ENCODE measurements around the gene PAWR. TPM values are rescaled to one million over a fixed set of nuclear protein-coding genes. Genes with fewer than 3 reads are reported as not detected.

Gene PAWR
- total and polyA plus RNA-seq, 2 of the 13 experiments (the other 11 are each of a cell fraction or from before 2014, with no cell fraction given) = 29.1 to 36.1 TPM

DNA sequence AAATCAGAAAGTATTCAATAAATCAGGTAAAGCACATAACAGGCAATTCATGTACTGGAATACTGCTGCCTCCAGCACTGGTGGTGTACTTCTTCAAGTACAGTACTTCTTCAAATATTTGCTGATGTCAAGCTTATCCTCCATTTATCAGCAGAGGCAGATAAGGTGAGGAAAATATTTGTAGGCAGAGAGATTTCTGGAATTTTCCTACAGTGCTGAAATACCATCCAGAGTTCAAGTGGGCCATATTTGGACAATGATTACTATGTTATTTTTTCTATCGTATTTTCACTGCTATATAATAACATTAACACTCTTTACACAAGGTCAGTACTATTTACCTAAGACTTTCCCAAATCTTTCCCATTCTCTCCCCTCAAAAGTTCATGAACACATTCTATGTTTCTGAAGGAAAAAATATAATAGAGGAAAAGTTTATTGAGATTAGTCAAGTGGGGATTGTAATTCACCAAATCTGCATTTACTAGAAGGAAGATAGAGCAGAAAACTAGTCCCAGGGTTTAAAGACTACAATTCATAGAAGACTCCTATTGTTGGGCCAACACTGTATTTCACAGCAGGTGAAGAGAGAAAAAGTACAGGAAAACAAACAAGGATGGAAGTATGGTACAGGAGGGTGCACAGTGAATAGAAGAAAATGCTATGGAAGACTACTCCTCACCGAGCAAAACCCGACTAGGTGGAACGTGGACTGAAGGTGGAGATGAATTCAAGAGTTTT, 141.1 kb downstream of the PAWR start (continued):
- TF ChIP-seq, protein P1, sequence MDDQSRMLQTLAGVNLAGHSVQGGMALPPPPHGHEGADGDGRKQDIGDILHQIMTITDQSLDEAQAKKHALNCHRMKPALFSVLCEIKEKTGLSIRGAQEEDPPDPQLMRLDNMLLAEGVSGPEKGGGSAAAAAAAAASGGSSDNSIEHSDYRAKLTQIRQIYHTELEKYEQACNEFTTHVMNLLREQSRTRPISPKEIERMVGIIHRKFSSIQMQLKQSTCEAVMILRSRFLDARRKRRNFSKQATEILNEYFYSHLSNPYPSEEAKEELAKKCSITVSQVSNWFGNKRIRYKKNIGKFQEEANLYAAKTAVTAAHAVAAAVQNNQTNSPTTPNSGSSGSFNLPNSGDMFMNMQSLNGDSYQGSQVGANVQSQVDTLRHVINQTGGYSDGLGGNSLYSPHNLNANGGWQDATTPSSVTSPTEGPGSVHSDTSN (CRISPR knock-in tag; IDR thresholded peaks at IDR 0.05; ENCODE audit: borderline replicate concordance) = no peak
- TF ChIP-seq SRSF1 (optimal IDR thresholded peaks at IDR 0.05; ENCODE audit: low read depth, low read length) = no peak
- TF ChIP-seq, protein P2, sequence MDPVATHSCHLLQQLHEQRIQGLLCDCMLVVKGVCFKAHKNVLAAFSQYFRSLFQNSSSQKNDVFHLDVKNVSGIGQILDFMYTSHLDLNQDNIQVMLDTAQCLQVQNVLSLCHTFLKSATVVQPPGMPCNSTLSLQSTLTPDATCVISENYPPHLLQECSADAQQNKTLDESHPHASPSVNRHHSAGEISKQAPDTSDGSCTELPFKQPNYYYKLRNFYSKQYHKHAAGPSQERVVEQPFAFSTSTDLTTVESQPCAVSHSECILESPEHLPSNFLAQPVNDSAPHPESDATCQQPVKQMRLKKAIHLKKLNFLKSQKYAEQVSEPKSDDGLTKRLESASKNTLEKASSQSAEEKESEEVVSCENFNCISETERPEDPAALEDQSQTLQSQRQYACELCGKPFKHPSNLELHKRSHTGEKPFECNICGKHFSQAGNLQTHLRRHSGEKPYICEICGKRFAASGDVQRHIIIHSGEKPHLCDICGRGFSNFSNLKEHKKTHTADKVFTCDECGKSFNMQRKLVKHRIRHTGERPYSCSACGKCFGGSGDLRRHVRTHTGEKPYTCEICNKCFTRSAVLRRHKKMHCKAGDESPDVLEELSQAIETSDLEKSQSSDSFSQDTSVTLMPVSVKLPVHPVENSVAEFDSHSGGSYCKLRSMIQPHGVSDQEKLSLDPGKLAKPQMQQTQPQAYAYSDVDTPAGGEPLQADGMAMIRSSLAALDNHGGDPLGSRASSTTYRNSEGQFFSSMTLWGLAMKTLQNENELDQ (CRISPR knock-in tag; IDR thresholded peaks at IDR 0.05; ENCODE audit: borderline replicate concordance) = no peak
- TF ChIP-seq, protein P3, sequence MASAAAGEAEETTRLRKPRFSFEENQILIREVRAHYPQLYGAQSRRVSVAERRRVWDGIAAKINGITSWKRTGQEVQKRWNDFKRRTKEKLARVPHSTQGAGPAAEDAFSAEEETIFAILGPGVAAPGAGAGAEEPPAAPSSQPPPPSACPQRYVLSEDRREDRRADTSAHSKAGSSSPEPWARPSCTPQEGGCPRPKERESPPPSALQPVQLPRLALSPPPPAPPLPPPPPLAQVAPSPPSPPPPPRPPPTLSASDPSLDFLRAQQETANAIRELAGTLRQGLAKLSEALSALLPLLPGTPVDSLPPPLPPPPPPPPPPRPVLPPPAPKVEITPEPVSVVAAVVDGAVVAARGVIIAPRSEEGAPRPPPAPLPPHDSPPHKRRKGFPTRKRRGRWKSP (CRISPR knock-in tag; IDR thresholded peaks at IDR 0.05) = no peak; the same call in 1 of the 2 replicates
- no peak for TF ChIP-seq CEBPB (IDR thresholded peaks at IDR 0.05; ENCODE audit: borderline replicate concordance, low read depth, low read length)
- TF ChIP-seq, protein P4, sequence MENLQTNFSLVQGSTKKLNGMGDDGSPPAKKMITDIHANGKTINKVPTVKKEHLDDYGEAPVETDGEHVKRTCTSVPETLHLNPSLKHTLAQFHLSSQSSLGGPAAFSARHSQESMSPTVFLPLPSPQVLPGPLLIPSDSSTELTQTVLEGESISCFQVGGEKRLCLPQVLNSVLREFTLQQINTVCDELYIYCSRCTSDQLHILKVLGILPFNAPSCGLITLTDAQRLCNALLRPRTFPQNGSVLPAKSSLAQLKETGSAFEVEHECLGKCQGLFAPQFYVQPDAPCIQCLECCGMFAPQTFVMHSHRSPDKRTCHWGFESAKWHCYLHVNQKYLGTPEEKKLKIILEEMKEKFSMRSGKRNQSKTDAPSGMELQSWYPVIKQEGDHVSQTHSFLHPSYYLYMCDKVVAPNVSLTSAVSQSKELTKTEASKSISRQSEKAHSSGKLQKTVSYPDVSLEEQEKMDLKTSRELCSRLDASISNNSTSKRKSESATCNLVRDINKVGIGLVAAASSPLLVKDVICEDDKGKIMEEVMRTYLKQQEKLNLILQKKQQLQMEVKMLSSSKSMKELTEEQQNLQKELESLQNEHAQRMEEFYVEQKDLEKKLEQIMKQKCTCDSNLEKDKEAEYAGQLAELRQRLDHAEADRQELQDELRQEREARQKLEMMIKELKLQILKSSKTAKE (CRISPR knock-in tag; IDR thresholded peaks at IDR 0.05; ENCODE audit: borderline replicate concordance) = no peak
- 0 out of 2 replicates have a peak, but pooled peaks have one; percentile 27 for TF ChIP-seq SMYD3 (CRISPR knock-in tag; IDR thresholded peaks at IDR 0.05)
- TF ChIP-seq, protein P5, sequence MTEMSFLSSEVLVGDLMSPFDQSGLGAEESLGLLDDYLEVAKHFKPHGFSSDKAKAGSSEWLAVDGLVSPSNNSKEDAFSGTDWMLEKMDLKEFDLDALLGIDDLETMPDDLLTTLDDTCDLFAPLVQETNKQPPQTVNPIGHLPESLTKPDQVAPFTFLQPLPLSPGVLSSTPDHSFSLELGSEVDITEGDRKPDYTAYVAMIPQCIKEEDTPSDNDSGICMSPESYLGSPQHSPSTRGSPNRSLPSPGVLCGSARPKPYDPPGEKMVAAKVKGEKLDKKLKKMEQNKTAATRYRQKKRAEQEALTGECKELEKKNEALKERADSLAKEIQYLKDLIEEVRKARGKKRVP (CRISPR knock-in tag; IDR thresholded peaks at IDR 0.05) = peak in 1 of 2 experiments; percentile 37; a peak in 1 of 4 replicates
- TF ChIP-seq, protein P6, sequence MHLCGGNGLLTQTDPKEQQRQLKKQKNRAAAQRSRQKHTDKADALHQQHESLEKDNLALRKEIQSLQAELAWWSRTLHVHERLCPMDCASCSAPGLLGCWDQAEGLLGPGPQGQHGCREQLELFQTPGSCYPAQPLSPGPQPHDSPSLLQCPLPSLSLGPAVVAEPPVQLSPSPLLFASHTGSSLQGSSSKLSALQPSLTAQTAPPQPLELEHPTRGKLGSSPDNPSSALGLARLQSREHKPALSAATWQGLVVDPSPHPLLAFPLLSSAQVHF (CRISPR knock-in tag; IDR thresholded peaks at IDR 0.05) = no peak
- TF ChIP-seq CENPX (CRISPR knock-in tag; IDR thresholded peaks at IDR 0.05) = no peak
- TF ChIP-seq SMC3 (IDR thresholded peaks at IDR 0.05; ENCODE audit: low read length) = no peak
- TF ChIP-seq, protein P7, sequence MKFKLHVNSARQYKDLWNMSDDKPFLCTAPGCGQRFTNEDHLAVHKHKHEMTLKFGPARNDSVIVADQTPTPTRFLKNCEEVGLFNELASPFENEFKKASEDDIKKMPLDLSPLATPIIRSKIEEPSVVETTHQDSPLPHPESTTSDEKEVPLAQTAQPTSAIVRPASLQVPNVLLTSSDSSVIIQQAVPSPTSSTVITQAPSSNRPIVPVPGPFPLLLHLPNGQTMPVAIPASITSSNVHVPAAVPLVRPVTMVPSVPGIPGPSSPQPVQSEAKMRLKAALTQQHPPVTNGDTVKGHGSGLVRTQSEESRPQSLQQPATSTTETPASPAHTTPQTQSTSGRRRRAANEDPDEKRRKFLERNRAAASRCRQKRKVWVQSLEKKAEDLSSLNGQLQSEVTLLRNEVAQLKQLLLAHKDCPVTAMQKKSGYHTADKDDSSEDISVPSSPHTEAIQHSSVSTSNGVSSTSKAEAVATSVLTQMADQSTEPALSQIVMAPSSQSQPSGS (CRISPR knock-in tag; IDR thresholded peaks at IDR 0.05) = peak; percentile 66; the same call in 1 of the 2 replicates
